HG03196 (cell line): ENCODE data around the gene IGHMBP2.

Source experiments
- ATAC-seq: cut with Tn5 transposase; IDR thresholded peaks from one replicate; pipeline ENCODE4 v1.9.1; 2021; ENCODE audit not compliant: unreplicated experiment

The IGHMBP2 gene

DNA sequence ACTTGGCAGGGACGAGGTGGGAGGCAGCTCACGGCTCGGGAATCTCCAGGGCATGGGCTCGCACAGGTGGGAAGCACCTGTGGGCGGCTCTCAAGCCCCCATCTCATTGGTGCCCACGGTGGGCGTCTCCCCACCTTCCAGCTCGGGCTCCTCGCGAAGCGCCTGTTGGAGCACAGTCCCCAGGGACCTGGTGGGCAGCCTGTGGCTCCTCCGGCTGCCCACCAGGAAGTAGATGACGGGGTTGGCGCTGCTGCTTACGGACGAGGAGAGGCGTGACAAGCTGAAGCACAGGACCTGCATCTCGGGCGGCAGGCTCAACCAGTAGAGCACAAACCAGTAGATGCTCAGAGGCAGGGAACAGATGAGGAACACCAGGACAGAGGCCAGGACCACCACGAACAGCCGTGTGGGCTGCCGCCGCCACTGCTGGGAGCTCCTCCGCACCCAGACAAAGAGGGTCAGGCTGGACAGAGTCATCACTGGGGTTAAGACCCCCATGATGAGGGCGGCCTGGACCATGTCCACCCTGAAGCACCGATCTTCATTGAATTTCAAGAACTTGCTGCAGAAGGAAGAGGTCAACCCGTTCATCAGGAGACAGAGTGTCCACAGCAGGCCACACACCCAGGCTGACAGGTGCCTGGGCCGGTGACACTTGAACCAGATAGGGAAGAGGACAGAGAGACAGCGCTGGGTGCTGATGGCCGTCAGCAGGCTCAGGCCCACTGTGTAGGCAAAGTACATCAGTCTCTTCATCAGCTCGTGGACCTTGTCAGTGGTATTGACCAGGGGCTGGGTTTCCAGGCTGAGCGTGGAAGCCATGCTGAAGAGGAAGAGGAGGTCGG, 76.5 kb downstream of the IGHMBP2 start:
- no peak for ATAC-seq

- no peak for ATAC-seq
Measured at GRCh38 chr11:68980776-68981065, 77.0 kb downstream of the IGHMBP2 start, which contains the start of gene MRGPRD. Gene MRGPRD, minus strand, starts transcription at chr11:68980986. Its CDS starts 0 bp downstream, at chr11:68980986.

DNA sequence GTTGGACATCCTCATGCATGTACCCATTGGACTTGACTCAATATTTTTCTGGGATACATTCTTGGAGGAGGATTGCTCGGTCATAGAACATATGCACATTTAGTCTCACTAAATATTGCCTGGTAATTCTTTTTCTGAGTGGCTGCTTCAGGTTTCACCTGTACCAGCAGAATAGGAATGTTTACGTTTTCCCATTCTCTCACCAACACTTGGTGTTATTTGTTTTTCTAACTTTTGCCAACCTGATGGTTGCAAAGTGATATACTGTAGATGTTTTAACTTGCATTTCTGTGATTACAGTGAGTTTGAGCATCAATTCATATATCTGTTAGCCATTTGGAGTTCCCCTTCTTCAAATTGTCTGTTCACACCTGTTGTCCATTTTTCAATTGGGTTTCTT, 78.4 kb downstream of the IGHMBP2 start:
- ATAC-seq, result no peak

DNA sequence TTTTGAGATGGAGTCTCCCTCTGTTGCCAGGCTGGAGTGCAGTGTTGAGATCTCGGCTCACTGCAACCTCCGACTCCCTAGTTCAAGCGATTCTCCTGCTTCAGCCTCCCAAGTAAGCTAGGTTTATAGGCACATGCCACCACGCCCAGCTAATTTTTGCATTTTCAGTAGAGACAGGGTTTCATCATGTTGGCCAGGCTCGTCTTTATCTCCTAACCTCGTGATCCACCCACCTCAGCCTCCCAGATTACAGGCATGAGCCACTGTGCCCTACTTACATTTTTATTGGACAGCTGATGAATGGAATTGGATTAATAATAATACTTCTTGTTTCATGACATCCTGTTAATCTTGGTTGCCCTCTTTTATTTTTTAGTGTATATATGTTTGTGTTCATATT, 80.1 kb downstream of the IGHMBP2 start:
- no peak for ATAC-seq

DNA sequence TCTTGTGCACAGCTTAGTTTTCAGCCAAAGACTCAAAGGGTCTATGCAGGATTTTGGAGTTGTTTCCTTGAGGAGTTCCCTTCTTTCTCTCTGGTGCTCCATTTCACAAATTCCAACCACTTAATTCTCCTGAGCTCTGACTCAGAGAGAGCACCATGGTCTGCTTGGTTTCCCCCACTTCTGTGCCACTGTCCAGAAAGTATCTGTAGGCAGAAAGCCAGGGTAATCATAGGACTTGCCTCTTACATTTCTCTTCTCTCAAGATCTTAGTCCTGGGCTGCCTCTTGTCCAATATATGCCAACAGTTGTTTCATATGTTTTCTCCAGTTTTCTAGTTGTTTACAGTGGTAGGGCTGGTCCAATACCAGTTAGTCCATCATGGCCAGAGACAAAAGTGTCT, 83.5 kb downstream of the IGHMBP2 start:
- no peak for ATAC-seq

DNA sequence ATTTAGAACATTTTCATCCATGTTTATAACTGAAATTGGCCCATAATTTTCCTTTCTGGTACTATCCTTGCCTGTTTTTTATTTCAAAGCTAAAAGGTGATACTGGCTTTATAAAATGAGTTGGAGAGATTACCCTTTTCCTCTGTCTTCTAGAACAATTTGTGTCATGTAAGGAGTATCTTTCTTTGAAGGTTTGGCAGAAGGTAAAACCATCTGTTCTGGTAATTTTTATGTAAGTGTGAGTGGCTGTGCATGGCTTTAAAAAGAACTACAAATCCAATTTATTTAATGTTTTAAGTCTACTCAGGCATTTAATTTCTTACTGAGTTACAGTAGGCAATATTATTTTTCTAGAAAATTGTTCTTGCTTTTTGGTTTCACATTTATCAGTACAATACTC, 84.8 kb downstream of the IGHMBP2 start:
- ATAC-seq, result no peak
